HG02973 (cell line): Measurements from ENCODE around the gene ST6GALNAC6.

Source experiments
- ATAC-seq: cut with Tn5 transposase; IDR thresholded peaks from one replicate; pipeline ENCODE4 v1.9.1; 2021; ENCODE audit warnings: moderate library complexity; ENCODE audit not compliant: unreplicated experiment

ST6GALNAC6 gene, protein sequence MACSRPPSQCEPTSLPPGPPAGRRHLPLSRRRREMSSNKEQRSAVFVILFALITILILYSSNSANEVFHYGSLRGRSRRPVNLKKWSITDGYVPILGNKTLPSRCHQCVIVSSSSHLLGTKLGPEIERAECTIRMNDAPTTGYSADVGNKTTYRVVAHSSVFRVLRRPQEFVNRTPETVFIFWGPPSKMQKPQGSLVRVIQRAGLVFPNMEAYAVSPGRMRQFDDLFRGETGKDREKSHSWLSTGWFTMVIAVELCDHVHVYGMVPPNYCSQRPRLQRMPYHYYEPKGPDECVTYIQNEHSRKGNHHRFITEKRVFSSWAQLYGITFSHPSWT

GRCh38 chr9:127899128-127899943, at the start of gene ST6GALNAC6:
Gene ST6GALNAC6 (minus strand): TSS chr9:127899603. CDS start chr9:127897981, 1,622 bp downstream.
- ATAC-seq = peak; percentile 58

GRCh38 chr9:127947841-127948710, 48.7 kb upstream of the ST6GALNAC6 start:
- ATAC-seq = no peak

- ATAC-seq = no peak
Measured at GRCh38 chr9:127946728-127947127, 47.3 kb upstream of the ST6GALNAC6 start.

- ATAC-seq = no peak
Measured at GRCh38 chr9:127945942-127946341, 46.5 kb upstream of the ST6GALNAC6 start.

- ATAC-seq = no peak
Measured at GRCh38 chr9:127945338-127945737, 45.9 kb upstream of the ST6GALNAC6 start.

DNA sequence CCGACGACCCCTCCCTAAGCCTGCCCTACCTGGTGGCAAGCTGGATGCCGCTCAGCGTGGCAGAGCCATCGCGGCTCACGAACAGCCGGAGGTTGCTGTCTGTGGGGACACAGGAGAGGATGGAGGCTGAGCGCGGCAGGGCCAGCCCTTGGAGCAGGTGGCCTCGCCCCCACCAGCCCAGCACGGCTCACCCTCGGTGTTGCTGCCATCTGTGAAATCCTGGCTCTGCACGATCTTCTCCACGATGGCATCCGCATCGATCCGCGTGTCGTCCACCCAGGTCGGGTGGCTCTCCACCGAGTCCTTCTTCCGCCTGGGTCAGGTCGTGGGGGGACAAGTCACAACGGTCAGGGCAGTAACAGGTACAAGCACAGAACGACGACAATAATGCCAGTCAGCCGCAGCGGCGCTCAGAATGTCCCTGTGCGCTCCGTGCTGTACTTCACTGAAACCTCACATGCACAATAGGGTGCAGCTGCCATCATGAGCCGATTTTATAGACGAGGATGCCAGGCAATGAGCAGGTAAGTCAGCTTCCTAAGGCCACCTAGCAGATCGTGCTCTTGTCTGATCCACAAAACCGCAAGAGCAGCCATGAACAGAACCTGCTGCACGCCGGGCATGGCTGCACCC, 45.3 kb upstream of the ST6GALNAC6 start:
- no peak for ATAC-seq

DNA sequence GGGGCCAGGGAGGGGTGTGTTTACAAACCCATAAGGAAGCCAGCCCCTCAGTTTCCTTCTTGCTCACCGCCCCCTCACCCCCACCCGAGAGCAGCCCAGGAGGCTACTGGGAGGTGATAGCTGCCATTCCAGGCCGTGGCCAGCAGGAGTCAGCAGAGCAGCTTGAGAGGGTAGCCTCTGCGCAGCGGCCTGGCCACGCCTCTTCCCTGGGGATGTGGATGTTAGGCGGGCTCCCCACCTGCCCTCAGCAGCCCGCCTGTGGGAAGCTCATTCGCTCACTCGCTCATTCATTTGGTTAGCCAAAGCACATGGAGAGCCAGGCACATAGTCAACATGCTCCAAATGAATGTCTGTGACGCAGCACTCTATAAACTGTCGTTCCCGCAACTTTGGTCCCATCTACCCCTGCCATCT, 44.3 kb upstream of the ST6GALNAC6 start:
- ATAC-seq = no peak

- ATAC-seq = no peak
Measured at GRCh38 chr9:127943011-127943662, 43.7 kb upstream of the ST6GALNAC6 start.

DNA sequence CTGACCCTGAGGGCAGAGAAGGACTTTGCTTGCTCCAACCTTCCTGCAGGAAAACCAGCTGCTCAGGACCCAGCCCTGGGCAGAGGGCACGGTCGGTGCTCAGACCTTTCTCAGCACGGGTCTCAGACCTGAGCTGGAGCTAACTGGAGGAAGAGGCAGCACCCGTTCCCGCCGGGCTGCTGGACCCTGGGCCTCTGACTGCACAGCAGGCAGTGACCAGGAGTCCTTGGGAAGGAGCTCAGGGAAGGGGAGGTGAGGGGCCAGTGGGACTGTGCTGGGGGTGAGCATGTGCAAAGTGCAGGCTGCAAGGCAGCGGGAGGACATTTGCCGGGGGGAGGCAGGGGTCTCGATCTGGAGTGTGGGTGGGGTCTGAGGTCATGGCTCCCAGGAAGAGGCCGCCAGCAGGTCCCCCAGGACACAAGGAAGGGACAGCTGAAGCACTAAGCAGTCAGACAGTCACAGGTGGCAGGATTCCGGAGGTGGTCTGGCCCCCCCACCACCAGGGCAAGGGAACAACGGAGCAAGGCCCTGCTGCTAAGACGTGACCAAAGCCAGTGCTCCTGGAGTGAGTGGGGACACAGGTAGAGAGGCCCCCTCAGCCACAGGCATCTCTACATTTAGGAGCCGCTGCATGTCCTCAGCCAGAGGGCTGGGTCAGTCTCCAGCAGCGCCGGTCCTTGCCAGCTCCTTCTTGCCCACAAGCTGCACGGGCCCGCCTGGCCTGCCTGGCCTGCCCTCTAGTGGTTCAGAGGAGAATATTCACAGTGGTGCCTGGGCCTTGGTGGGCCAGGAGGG, 43.0 kb upstream of the ST6GALNAC6 start:
- no peak for ATAC-seq

GRCh38 chr9:127941961-127942215, 42.5 kb upstream of the ST6GALNAC6 start:
- ATAC-seq = no peak

- ATAC-seq = no peak
Measured at GRCh38 chr9:127941062-127941960, 41.9 kb upstream of the ST6GALNAC6 start.

DNA sequence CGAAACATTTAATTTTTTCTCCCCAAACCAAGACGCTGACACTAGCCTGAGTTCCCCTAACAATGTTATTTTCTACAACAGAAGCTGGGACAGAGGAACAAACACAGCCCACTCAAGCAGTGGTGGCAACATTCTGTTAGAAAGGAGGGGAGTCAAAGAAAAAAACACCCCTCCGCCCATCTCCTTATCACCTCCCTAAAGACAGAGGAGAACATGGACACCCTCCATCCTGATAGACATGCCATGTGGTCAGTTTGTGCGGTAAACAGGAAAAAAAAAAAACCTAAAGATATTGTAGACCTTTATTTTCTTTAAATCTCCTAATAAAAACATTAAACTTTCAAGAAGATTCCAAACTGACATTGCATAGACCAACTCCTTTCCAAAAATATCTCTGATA, 41.2 kb upstream of the ST6GALNAC6 start:
- ATAC-seq = no peak

DNA sequence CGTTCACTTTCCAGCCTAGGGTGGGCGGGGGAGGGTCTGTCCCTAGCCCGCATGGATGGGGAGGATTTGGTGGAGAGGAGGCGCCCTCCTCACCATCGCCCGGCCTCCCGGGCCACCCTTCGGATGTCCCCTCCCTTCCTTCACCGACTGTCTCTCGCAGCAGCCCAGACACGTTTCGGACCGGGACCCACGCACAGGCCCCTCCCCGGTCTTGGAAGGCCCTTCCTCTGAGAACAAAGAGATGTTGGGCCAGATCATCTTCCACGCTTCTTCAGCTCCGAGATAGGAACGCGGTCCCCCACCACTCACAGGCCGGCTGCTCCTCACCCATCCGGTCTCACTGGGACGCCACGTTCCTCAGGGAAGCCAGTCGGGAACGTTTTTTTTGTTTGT, 38.9 kb upstream of the ST6GALNAC6 start:
- ATAC-seq = no peak

GRCh38 chr9:127937388-127938297, 38.2 kb upstream of the ST6GALNAC6 start, which contains the start of gene DPM2:
Gene DPM2 (minus strand): TSS chr9:127937854. CDS start chr9:127937820, 34 bp downstream.
- ATAC-seq = peak; percentile 81

GRCh38 chr9:127937056-127937387, 37.6 kb upstream of the ST6GALNAC6 start:
- ATAC-seq = no peak

- no peak for ATAC-seq
Measured at GRCh38 chr9:127936347-127936852, 37.0 kb upstream of the ST6GALNAC6 start.

DNA sequence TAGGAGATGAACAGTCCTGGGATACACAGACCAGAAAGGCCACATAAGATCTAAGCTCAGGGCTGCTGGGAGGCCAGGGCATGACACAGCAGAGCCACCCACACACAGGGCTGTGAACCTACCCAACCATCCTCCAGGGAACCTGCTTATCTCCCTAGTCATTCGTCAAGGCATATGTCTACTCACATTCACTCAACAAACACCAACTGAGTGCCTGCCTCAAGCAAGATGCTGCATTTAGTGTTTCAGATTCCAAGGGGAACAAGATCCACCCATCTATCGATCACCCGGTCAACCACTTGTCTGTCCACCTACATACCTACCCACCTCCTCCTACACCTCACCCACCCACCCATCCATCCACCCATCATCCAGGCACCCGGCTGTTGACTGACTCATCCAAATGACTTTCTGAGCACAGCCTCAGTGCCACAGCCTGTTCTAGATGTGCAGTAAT, 36.4 kb upstream of the ST6GALNAC6 start:
- ATAC-seq = no peak
